ENCODE results near the gene C2orf81. TPM values are rescaled to one million over a fixed set of nuclear protein-coding genes. Genes with fewer than 3 reads are reported as not detected.

C2orf81 gene
- total and polyA plus RNA-seq, 10 of the 15 experiments (the other 5 are each of a cell fraction or from before 2014, with no cell fraction given): 0.10 to 9.8 (median 2.7) TPM

DNA sequence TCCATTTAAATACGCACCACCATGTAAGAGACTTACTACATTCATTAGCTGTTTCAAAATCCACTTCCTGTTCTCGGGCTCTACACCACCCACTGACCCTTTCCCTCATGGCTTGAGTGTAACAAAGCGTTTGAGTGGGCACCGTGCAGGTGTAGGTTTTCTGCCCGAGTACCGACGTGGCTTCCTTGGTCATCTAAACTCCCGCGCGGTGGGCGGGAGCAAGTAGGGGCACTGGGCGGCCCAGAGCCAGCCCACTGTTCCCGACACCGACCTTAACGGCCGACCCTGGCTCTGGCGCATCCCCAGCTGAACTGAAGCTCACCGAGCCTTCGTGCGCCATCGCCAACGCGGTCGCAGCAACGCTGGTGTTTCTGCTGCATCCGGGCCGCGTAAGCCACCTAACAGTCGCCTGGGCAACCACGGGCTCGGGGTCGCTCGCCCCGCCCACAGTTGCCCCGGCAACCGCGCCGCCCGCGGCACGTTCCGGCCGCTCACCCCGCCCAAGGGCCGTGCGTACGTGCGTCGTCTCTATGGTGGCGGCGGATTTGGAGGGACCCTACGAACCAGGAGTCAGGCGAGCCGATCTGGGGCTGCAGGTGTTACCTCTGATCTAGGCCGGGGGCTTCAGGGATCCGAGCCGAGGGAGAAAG lies at the start of gene C2orf81, which contains the start of gene WDR54 (continued):
- TF ChIP-seq PAX5 (IDR thresholded peaks at IDR 0.05; ENCODE audit: borderline replicate concordance, low read depth, low read length) (no peak), BHLHE40 (IDR thresholded peaks at IDR 0.05; ENCODE audit: borderline replicate concordance in 1 of 2, low read depth in 2 of 2, low read length in 1 of 2) (peak; percentile 98 to 99), ZNF622 (IDR thresholded peaks at IDR 0.05) (no peak), SIX5 (IDR thresholded peaks at IDR 0.05; ENCODE audit: low read depth, low read length, severe bottlenecking) (no peak), RAD51 (IDR thresholded peaks at IDR 0.05) (no peak), MTA2 (IDR thresholded peaks at IDR 0.05; ENCODE audit: low read depth) (no peak), FOXK2 (IDR thresholded peaks at IDR 0.05) (peak; percentile 26; the same call in 1 of the 2 replicates), JUNB (IDR thresholded peaks at IDR 0.05) (no peak), PRDM15 (CRISPR knock-in tag; IDR thresholded peaks at IDR 0.05) (no peak), CEBPB (IDR thresholded peaks at IDR 0.05; ENCODE audit: borderline replicate concordance in 1 of 2, low read depth in 2 of 2, low read length in 2 of 2) (no peak), STAT3 (IDR thresholded peaks at IDR 0.05; ENCODE audit: low read depth, low read length) (no peak), HDAC2 (IDR thresholded peaks at IDR 0.05) (no peak), CHD4 (IDR thresholded peaks at IDR 0.05) (no peak), SREBF2 (IDR thresholded peaks at IDR 0.05; ENCODE audit: low read length) (peak; percentile 8; the same call in 1 of the 2 replicates), RUNX3 (IDR thresholded peaks at IDR 0.05; ENCODE audit: low read length) (peak; percentile 56; the same call in 1 of the 2 replicates)
- TF ChIP-seq, protein P1, sequence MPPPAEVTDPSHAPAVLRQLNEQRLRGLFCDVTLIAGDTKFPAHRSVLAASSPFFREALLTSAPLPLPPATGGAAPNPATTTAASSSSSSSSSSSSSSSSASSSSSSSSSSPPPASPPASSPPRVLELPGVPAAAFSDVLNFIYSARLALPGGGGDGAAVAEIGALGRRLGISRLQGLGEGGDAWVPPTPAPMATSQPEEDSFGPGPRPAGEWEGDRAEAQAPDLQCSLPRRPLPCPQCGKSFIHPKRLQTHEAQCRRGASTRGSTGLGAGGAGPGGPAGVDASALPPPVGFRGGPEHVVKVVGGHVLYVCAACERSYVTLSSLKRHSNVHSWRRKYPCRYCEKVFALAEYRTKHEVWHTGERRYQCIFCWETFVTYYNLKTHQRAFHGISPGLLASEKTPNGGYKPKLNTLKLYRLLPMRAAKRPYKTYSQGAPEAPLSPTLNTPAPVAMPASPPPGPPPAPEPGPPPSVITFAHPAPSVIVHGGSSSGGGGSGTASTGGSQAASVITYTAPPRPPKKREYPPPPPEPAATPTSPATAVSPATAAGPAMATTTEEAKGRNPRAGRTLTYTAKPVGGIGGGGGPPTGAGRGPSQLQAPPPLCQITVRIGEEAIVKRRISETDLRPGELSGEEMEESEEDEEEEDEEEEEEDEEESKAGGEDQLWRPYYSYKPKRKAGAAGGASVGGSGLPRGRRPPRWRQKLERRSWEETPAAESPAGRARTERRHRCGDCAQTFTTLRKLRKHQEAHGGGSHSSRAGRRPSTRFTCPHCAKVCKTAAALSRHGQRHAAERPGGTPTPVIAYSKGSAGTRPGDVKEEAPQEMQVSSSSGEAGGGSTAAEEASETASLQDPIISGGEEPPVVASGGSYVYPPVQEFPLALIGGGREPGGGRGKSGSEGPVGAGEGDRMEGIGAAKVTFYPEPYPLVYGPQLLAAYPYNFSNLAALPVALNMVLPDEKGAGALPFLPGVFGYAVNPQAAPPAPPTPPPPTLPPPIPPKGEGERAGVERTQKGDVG (CRISPR knock-in tag; IDR thresholded peaks at IDR 0.05): no peak
- TF ChIP-seq, protein P2, sequence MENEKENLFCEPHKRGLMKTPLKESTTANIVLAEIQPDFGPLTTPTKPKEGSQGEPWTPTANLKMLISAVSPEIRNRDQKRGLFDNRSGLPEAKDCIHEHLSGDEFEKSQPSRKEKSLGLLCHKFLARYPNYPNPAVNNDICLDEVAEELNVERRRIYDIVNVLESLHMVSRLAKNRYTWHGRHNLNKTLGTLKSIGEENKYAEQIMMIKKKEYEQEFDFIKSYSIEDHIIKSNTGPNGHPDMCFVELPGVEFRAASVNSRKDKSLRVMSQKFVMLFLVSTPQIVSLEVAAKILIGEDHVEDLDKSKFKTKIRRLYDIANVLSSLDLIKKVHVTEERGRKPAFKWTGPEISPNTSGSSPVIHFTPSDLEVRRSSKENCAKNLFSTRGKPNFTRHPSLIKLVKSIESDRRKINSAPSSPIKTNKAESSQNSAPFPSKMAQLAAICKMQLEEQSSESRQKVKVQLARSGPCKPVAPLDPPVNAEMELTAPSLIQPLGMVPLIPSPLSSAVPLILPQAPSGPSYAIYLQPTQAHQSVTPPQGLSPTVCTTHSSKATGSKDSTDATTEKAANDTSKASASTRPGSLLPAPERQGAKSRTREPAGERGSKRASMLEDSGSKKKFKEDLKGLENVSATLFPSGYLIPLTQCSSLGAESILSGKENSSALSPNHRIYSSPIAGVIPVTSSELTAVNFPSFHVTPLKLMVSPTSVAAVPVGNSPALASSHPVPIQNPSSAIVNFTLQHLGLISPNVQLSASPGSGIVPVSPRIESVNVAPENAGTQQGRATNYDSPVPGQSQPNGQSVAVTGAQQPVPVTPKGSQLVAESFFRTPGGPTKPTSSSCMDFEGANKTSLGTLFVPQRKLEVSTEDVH (IDR thresholded peaks at IDR 0.05; ENCODE audit: low read depth, partially characterized antibody): no peak
- TF ChIP-seq, protein P3, sequence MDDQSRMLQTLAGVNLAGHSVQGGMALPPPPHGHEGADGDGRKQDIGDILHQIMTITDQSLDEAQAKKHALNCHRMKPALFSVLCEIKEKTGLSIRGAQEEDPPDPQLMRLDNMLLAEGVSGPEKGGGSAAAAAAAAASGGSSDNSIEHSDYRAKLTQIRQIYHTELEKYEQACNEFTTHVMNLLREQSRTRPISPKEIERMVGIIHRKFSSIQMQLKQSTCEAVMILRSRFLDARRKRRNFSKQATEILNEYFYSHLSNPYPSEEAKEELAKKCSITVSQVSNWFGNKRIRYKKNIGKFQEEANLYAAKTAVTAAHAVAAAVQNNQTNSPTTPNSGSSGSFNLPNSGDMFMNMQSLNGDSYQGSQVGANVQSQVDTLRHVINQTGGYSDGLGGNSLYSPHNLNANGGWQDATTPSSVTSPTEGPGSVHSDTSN (IDR thresholded peaks at IDR 0.05; ENCODE audit: insufficient replicate concordance, low read depth, low read length): no peak
